Fibroblast of lung (primary cell): ENCODE results near the gene ARMH1.

ENCODE experiments used
- EZH2 ChIP-seq: IDR thresholded peaks from 2 replicates; pipeline ENCODE4 v1.5.1; 2012; ENCODE audit warnings: low read length, control low read depth, mild to moderate bottlenecking; ENCODE audit errors: missing control alignments
- TF ChIP-seq, protein P1 (sequence below), 2 donors: IDR thresholded peaks in 1 of 2; conservative IDR thresholded peaks in 1 of 2; 1 replicate in 1 of 2; 2 replicates in 1 of 2; pipeline ENCODE4 v1.5.1; 2011 to 2012; ENCODE audit warnings: low read length in 2 of 2, control low read depth in 1 of 2, inconsistent platforms in 1 of 2, low read depth in 1 of 2, mild to moderate bottlenecking in 1 of 2

DNA sequence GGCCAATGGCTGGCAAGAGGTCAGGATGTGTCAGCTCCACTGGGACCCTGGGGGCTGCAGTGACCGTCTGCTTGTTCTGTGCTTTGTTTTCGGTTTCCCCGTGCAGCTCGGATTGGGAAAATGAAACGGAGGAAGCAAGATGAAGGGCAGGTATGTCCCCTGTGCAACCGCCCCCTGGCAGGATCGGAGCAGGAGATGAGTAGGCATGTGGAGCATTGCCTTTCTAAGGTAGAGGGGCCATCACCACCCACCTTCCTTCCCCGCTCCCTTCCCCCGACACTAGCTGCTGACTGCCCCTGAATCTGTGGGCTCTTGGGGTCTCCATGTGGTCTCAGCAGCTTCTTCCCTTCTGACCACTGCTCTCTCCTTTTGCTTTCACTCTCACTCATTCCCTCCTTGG lies 39.1 kb upstream of the ARMH1 start:
- TF ChIP-seq, protein P1, sequence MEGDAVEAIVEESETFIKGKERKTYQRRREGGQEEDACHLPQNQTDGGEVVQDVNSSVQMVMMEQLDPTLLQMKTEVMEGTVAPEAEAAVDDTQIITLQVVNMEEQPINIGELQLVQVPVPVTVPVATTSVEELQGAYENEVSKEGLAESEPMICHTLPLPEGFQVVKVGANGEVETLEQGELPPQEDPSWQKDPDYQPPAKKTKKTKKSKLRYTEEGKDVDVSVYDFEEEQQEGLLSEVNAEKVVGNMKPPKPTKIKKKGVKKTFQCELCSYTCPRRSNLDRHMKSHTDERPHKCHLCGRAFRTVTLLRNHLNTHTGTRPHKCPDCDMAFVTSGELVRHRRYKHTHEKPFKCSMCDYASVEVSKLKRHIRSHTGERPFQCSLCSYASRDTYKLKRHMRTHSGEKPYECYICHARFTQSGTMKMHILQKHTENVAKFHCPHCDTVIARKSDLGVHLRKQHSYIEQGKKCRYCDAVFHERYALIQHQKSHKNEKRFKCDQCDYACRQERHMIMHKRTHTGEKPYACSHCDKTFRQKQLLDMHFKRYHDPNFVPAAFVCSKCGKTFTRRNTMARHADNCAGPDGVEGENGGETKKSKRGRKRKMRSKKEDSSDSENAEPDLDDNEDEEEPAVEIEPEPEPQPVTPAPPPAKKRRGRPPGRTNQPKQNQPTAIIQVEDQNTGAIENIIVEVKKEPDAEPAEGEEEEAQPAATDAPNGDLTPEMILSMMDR (conservative IDR thresholded peaks at IDR 0.05 in 1 of 2, IDR thresholded peaks at IDR 0.05 in 1 of 2; ENCODE audit: low read depth in 1 of 2, low read length in 2 of 2), result no peak
- no peak for TF ChIP-seq EZH2
